Stimulated activated naive CD4-positive, alpha-beta T cell (primary cell): ENCODE data around the gene CWC25.
"Not testable (repeated sequence)": the region's sequence is repeated elsewhere in the genome, so short reads cannot be mapped to it uniquely, and the experiment has no call there.

Source experiments
- DNase-seq, 6 experiments: peaks; one replicate each; lab custom pipeline; 2025; lab: John Stamatoyannopoulos, UW

CWC25 gene

GRCh38 chr17:38853292-38854219, 28.4 kb upstream of the CWC25 start, which contains the start of gene RPL23:
Gene RPL23 (minus strand): TSS chr17:38853721. CDS start chr17:38853710, 11 bp downstream.
- DNase-seq = peak; percentile 88 to 97 (median 91)

- peak in 3 of 6 experiments; percentile 38 to 52 (median 49) for DNase-seq
Measured at GRCh38 chr17:38852771-38853291, 27.7 kb upstream of the CWC25 start.

GRCh38 chr17:38851434-38851833, 26.3 kb upstream of the CWC25 start:
- no peak for DNase-seq

DNA sequence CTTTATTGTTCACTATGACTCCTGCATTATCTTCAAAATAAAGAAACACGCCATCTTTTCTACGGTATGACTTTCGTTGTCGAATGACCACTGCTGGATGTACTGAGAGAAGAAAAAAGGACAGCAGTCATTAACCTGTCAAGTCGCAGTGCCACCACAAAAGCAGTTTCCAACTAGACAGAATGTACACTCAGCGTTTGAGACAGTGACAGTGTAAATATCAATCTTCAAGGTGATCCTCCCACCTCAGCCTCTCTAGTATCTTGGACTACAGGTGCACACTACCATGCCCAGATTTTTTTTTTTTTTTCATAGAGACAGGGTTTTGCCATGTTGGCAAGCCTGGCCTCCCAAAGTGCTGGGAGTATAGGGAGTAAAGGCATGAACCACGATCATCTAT, 25.3 kb upstream of the CWC25 start:
- DNase-seq = no peak

- no peak for DNase-seq
Measured at GRCh38 chr17:38848939-38849605, 24.0 kb upstream of the CWC25 start.

DNA sequence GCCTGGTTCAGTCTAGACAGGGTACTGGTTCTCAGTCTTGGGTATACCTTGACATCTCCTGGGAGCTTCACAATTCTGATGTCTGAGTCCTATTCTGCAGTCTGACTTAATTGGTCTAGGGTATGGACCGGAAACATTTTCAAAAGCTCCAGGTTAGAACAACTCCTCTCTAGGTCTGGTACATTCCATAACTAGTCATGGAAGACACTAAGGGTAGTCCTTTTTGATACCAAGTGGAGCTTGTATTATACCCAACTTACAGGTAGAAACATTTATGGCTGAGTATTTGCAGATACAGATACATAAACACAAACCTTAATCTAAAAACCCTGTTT, 23.4 kb upstream of the CWC25 start:
- no peak for DNase-seq

DNA sequence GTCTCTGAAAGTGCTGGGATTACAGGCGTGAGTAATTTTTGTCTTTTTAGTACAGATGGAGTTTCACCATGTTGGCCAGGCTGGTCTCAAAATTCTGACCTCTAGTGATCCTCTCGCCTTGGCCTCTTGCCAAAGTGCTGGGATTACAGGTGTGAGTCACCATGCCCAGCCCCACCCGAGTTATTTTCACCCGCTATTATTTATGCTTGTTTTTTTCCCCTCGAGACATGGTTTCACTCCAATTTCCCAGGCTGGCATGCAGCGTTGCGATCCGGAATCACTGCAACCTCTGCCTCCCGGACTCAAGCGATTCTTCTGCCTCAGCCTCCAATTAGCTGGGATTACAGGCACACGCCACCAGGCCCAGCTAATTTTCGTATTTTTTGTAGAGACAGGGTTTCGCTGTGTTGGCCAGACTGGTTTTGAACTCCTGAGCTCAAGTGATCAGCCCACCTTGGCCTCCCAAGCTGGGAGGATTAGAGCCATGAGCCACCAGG, 19.2 kb upstream of the CWC25 start:
- DNase-seq = no peak

DNA sequence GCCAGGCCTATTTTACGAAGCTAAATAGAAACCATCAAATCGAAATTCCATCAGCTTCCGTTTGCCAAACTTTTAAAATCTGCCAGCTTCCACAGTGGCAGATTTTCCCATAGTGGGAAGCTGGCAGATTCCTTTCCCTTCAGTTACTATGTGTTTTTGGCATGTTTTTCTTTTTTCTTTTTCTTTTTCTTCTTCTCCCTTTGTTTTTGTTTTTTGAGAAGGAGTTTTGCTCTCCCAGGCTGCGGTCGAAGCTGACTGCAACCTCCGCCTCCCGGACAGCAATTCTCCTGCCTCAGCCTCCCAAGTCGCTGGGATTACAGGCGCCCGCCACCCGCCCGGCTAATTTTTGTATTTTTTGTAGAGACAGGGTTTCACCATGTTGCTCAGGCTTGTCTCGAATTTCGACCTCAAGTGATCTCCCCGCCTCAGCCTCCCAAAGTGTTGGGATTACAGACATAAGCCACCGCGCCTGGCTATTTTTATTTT, 684 bp upstream of the CWC25 start:
- peak in 2 of 6 experiments; percentile 17 to 29 for DNase-seq

DNA sequence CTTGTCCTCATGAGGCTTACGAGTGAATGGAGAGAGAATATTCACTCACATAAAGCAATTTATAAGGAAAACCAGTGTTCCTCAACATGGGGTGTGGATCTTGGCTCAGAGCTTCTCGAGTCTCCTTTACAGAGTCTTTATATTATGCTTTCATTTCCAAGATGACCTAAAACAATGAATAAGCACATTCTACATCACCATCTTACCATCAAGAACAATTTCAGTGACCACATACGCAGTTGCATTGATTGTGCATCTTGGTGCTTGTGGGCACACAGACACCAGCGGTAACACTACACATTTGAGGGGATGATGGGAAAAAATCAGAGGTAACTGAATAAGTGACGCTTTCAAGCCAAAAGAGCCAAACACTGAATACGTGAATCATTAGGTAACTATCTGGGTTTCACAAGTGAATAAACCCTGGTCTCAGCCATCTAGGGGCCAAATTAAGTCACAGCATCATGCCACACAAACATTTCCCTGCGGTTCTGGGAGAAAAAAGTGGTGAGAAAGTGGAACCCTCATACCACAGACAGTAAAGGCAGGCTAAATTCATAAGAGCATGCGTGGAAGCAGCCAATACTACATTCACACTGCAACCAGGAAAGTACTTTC, 9.4 kb downstream of the CWC25 start:
- DNase-seq = no peak

GRCh38 chr17:38809828-38810227, 15.3 kb downstream of the CWC25 start:
- DNase-seq = no peak

DNA sequence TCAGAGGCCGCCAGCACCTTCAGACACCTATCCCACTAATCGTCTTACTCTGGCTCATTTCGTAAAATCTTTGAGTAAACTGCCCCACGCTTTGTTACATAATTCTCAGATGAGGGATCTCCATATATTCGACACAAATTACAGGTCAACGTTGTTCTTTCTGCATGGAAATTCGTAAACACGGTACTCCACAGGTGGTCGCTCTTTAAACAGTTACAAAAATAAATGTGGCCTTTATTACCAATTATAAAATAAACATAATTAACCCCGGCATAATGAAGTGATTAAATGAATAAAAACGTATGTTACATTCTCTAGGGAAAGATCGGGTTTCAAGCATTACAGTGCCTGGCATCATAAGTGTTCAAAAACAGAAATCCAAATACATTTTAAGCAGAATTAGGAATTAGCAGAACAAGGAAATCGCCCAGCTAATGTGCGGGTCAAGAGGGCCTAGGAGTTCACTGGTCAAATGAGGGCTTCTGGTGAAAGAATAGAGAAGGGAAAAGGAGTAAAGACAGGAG, 24.8 kb downstream of the CWC25 start:
- DNase-seq = no peak

DNA sequence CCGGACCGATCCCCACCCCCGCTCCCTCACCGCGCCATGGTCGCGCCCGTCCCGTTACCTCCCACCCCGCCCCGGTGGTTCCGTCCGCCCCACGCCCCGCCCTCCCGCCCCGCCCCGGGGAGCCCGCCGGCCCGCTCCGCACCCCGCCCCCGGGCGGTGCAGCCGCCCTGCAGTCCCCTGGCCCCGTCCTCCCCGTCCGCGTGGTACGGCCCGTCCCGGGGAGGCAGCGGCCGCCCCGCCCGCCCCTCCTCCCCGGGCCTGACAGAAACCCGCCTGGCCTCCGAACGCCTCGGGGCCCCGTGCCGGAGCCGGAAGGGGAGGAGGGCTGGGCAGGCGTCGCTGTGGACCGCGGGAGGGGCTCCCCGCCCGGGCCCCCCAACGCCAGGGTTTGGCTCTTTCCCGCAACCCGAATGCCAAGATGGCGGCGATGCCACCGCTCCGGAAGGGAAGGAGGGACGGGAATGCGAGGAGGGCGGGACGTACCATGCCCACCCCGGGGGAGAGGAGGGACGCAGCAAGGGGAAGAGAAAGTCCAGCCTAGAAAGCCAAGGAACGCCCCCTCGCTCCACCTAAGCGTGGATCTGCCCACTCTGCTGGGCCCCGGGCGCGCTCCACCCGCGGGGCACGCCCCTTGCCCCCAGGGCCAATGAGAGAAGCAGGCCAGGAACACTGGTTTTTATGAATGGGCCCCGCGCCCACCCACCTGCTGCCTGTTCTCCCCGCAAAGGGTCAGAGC, 25.5 kb downstream of the CWC25 start, which contains the start of gene PIP4K2B:
Gene PIP4K2B, minus strand, starts transcription at position 56 of the 736 bp plus-strand sequence. CDS start 132 bp downstream, outside the sequence.
- peak; percentile 62 to 90 (median 85) for DNase-seq

- DNase-seq = peak in 5 of 6 experiments; percentile 34 to 73 (median 51)
Measured at GRCh38 chr17:38798614-38799500, 26.3 kb downstream of the CWC25 start.

- no peak for DNase-seq
Measured at GRCh38 chr17:38797828-38798227, 27.3 kb downstream of the CWC25 start.

- DNase-seq = no peak
Measured at GRCh38 chr17:38797158-38797490, 28.0 kb downstream of the CWC25 start.

DNA sequence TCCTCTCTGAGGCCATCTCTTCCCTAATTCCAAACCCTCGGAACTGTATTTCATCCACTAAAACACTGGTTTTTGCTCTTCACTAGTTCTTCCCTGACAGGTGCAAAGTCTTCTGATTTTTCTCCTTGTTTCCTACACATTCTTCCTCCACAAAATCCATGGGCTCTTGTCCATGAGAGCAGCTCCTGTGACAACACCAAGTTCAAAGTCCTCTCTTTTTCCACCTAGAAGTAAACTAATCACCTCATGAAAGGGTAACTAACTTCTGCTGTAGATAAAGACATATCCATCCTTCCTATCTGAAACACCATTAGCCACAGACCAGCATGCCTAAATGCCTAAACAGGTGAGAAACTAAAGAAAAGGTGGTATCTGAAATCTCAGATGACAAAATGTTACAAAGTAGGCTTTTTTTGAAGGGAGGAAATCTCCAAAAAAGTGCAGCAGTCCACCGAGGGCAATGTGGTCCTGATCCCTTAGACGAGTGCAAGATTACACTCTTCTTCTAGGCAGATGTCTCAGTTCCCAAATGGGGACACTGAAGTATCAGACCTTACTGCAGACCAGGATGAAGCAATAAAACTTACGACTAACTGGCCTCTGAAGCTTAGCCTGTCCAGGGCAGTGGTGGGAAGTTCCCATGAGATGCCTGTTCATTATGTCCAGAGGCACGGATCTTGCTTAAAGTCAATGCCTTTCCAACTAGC, 28.5 kb downstream of the CWC25 start:
- no peak for DNase-seq

- DNase-seq = no peak
Measured at GRCh38 chr17:38794221-38794620, 30.9 kb downstream of the CWC25 start.

DNA sequence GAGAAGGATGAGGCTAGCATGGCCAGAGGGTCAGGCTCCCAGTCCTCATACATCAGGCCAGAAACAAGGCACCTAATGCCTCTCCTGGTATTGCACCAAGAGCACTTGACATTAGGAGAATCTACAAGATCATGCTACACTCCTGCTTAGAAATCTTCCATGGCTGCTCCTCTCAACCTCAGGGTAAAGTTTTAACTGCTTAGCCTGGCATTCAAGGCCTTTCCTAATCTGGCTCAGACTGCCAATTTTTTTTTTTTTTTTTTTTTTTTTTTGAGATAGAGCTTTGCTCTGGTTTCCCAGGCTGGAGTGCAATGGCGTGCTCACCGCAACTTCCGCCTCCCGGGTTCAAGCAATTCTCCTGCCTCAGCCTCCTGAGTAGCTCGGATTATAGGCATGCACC, 34.0 kb downstream of the CWC25 start:
- DNase-seq = no peak

GRCh38 chr17:38790148-38790707, 34.9 kb downstream of the CWC25 start:
- not testable (repeated sequence) for DNase-seq
